ENCODE measurements around the gene WIPF2.

WIPF2 gene

DNA sequence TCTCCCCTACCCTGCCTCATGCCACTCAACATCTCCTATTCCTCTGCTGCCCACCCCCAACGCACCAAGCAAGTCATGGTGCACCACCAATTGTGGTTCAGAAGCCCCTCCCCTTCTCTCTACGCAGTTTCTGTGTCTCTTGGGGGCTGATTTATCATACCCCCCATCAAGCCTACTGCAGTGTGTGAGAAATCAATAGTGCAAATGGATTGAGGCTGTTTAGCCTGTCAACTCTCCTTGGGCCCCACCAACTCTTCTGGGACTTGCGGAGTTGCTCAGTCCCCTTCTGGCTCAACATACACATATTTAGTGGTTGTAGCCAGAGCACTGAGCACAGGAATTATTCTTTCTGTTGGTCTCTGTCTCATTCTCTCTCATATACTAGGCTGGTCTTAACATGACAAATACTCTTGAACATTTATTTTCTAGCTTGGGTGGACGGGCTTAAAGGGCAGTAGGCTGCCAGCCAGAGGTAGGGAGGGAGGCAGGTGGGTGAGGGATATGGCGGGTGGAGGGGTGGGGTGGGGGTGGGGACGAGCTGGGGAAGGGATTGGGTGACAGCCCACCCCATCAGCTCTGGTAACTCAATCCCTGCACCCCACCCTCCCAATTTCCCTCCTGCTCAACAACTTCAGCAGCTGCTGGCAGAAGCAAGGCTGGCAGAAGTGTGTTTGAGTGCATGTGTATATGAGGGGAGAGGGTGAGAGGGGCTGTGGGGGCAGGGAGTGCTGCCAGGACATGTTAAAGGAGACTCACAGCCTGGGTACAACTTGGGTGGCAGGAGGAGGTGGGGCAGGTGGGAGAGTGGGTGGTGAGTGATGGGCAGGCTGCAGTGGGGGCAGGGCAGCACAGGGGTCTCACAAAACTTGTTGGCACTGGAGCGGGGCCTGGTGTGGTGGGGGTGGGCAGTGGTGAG is 94.8 kb downstream of the WIPF2 start:
- TF ChIP-seq, protein P1, sequence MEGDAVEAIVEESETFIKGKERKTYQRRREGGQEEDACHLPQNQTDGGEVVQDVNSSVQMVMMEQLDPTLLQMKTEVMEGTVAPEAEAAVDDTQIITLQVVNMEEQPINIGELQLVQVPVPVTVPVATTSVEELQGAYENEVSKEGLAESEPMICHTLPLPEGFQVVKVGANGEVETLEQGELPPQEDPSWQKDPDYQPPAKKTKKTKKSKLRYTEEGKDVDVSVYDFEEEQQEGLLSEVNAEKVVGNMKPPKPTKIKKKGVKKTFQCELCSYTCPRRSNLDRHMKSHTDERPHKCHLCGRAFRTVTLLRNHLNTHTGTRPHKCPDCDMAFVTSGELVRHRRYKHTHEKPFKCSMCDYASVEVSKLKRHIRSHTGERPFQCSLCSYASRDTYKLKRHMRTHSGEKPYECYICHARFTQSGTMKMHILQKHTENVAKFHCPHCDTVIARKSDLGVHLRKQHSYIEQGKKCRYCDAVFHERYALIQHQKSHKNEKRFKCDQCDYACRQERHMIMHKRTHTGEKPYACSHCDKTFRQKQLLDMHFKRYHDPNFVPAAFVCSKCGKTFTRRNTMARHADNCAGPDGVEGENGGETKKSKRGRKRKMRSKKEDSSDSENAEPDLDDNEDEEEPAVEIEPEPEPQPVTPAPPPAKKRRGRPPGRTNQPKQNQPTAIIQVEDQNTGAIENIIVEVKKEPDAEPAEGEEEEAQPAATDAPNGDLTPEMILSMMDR (IDR thresholded peaks at IDR 0.05): no peak

DNA sequence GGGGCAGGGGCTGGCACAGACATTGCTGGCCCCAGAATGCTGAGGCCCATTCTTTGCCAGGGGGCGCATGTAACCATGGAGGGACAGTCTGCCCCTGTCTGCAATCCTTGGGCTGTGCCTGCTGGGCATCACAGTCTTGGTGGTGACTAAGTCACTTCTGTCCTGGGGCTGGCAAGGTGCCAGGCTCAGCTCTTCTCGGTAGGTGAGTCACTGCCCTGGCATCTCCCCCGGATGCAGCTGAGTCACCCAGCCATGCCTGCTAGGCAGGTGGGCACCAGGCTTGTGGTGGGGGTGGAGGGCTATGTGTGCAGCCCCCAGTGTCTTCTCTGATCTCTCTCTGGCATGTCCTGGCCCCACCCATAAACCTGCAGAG is 95.5 kb downstream of the WIPF2 start:
- TF ChIP-seq, protein P1 (IDR thresholded peaks at IDR 0.05): no peak

DNA sequence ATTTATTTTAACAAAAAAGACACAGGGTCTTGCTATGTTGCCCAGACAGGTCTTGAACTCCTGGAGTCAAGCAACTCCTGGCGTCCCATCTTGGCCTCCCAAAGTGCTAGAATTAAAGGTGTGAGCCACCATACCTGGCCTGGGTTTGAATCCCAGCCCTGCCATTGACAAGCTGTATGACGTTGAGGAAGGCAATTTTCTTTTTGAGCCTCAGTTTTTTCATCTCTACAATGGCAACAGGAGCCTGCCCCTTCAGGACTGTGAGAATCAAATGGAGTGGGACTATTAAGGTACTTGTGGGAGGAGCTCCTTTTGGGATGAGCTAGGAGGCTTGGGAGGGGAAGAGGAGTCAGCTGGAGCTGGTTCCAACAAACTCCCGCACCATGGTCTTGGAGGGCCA is 96.1 kb downstream of the WIPF2 start:
- TF ChIP-seq, protein P1 (IDR thresholded peaks at IDR 0.05): no peak

- TF ChIP-seq, protein P1 (IDR thresholded peaks at IDR 0.05): no peak
Observed at GRCh38 chr17:40315678-40316570, 96.8 kb downstream of the WIPF2 start.

DNA sequence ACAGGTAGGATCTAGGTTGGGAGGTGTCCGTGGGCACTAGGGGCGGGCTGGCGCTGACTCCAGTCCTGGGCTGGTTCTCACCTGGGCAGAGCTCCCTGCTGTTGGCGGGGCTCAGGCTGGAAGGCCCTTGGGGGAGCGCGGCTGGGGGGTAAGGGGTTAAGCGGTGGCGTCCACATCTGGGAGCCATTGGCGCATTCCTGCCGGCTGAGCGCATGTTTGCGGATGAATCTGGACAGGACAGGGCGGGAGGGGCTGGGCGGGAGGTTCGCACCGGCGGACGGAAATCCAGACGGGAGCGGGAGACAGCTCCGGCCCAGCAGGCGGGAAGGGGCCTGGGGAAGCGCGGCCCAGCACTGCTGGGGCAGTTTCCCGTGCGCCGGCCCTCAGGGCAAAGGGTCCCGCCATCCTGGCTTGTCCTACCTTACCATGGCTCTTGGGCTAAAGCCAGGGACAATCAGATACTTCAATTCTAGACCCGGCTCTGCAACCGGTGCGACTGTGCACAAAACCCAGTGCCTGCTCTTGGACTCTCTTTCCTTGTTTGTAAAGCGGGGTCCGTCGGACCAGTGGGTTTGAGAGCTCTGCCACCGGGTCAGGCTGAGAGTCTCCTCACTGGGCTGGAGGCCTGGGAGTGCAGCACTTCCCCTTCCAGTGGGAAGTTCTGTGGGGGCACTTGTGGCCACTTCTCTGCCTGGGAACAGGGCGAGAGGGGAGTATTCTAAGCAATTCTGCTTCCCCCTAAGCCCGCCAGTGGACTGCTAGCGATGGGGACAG is 97.7 kb downstream of the WIPF2 start:
- TF ChIP-seq, protein P1 (IDR thresholded peaks at IDR 0.05): no peak

GRCh38 chr17:40317345-40317873 is 98.3 kb downstream of the WIPF2 start:
- TF ChIP-seq, protein P1 (IDR thresholded peaks at IDR 0.05): peak; percentile 59

Data from LNCAP (cell line).